Measurements from ENCODE around the gene LBHD2.

- TF ChIP-seq POLR2AphosphoS5 (IDR thresholded peaks at IDR 0.05) (peak; percentile 82), CTCF (IDR thresholded peaks at IDR 0.05; ENCODE audit: poor library complexity, severe bottlenecking) (no peak)
Measured at GRCh38 chr14:103057372-103058163, 26.4 kb upstream of the LBHD2 start, which contains the start of gene CDC42BPB.

Data from neural cell (in vitro differentiated cells).